ENCODE data around the gene APEH.

- no peak for TF ChIP-seq CTCF (IDR thresholded peaks at IDR 0.05)
- no peak for TF ChIP-seq POLR2A (IDR thresholded peaks at IDR 0.05)
These were observed 44.7 kb downstream of the APEH start for GRCh38 chr3:49718858-49719213.
